ENCODE measurements around the gene UHRF1.

Gene UHRF1

GRCh38 chr19:4986056-4986455 lies 76.8 kb downstream of the UHRF1 start:
- peaks cover 60% of the 10 kb centered on the region for H3K4me1 ChIP-seq (ENCODE audit: insufficient read depth, low read length, severe bottlenecking)
- 0 out of 2 replicates have a peak, but pooled peaks cover 12% of the 10 kb centered on the region for H3K79me2 ChIP-seq (ENCODE audit: insufficient read depth, low read length)
- no peak overlapping the region for H2AFZ ChIP-seq (ENCODE audit: low read length)
- H4K20me1 ChIP-seq (ENCODE audit: insufficient read depth, low read length): no peaks in the 10 kb centered on the region
- no peaks in the 10 kb centered on the region for H3K9me2 ChIP-seq (ENCODE audit: low read depth, low read length)
- TF ChIP-seq CTCF (IDR thresholded peaks at IDR 0.05; ENCODE audit: low read length) (no peak), EZH2 (IDR thresholded peaks at IDR 0.05; ENCODE audit: borderline replicate concordance, low read length) (no peak)
- H3F3A ChIP-seq (ENCODE audit: insufficient read depth, low read length): no peaks in the 10 kb centered on the region
- peak overlapping the region; percentile 76 for H3K27ac ChIP-seq (ENCODE audit: low read depth, low read length, poor library complexity, severe bottlenecking)
- H3K9me3 ChIP-seq (ENCODE audit: low read length): no peaks in the 10 kb centered on the region
- no peak overlapping the region; the same call in 1 of the 2 replicates for H3K9ac ChIP-seq (ENCODE audit: low read length)
- H3K36me3 ChIP-seq (ENCODE audit: insufficient read depth, low read length): 0 out of 2 replicates have a peak, but pooled peaks cover 4% of the 10 kb centered on the region
- H3K4me2 ChIP-seq (ENCODE audit: low read length): peak overlapping the region; percentile 30; the same call in 1 of the 2 replicates
- no peak overlapping the region for H3K4me3 ChIP-seq (ENCODE audit: low read depth, low read length, poor library complexity, severe bottlenecking)
- H3K27me3 ChIP-seq (ENCODE audit: insufficient read depth, low read length): no peaks in the 10 kb centered on the region

DNA sequence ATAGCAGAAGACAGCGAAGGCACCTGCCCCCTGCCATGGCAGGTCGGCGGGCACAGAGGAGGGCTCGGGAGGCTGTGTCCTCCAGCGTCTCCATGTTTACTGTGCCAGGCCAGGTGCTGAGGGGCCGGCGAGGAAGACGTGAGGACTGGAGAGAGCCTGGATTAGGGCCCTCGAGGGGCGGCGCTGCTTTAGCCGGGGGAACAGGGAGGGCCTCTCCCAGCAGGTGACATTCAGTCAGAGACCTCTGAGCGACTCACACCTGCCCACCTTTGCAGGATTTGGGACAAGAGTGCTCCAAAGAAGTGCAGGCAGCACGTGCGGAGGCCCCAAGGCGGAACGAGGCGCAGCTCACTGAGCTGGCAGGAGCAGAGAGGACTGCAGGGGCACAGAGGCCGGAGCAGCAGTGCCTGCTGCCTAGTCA lies 77.2 kb downstream of the UHRF1 start:
- Histone ChIP-seq H2AFZ (ENCODE audit: low read length) (no peak overlapping the region), H3K79me2 (ENCODE audit: insufficient read depth, low read length) (peaks cover 12% of the 10 kb centered on the region; the same call in 1 of the 2 replicates), H3K4me1 (ENCODE audit: insufficient read depth, low read length, severe bottlenecking) (peaks cover 56% of the 10 kb centered on the region), H3K9ac (ENCODE audit: low read length) (peak overlapping the region; percentile 9; the same call in 1 of the 2 replicates), H3K4me3 (ENCODE audit: low read depth, low read length, poor library complexity, severe bottlenecking) (no peak overlapping the region), H3K27ac (ENCODE audit: low read depth, low read length, poor library complexity, severe bottlenecking) (peak overlapping the region; percentile 76), H4K20me1 (ENCODE audit: insufficient read depth, low read length) (no peaks in the 10 kb centered on the region), H3K9me3 (ENCODE audit: low read length) (no peaks in the 10 kb centered on the region), H3K27me3 (ENCODE audit: insufficient read depth, low read length) (no peaks in the 10 kb centered on the region), H3F3A (ENCODE audit: insufficient read depth, low read length) (no peaks in the 10 kb centered on the region), H3K36me3 (ENCODE audit: insufficient read depth, low read length) (0 out of 2 replicates have a peak, but pooled peaks cover 4% of the 10 kb centered on the region), H3K9me2 (ENCODE audit: low read depth, low read length) (no peaks in the 10 kb centered on the region), H3K4me2 (ENCODE audit: low read length) (peak overlapping the region; percentile 30; the same call in 1 of the 2 replicates)
- TF ChIP-seq EZH2 (IDR thresholded peaks at IDR 0.05; ENCODE audit: borderline replicate concordance, low read length) (no peak), CTCF (IDR thresholded peaks at IDR 0.05; ENCODE audit: low read length) (no peak)

DNA sequence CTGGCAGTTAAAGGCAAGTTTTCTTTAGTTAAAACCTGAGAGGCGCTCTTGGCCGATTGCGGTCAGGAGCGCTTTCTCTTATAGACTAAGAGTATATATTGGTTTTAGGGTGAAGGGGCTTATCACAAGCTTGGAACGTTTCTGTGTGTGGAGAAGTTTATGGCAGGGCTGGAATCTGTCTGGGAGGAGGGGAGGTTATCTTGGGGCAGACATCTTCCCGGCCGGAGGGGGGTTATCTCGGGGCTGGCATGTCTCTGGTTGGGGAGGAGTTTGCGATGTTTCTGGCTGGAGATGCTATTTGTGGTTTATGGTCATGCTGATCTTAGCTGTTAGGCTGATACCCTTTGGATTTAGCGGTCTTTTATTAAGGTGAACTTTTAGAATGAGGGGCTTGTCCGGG lies 78.0 kb downstream of the UHRF1 start:
- Histone ChIP-seq H3K27ac (ENCODE audit: low read depth, low read length, poor library complexity, severe bottlenecking) (peak overlapping the region; percentile 76), H4K20me1 (ENCODE audit: insufficient read depth, low read length) (no peaks in the 10 kb centered on the region), H3K4me1 (ENCODE audit: insufficient read depth, low read length, severe bottlenecking) (peaks cover 52% of the 10 kb centered on the region), H3K4me2 (ENCODE audit: low read length) (peak overlapping the region; percentile 50; the same call in 1 of the 2 replicates), H3F3A (ENCODE audit: insufficient read depth, low read length) (no peaks in the 10 kb centered on the region), H2AFZ (ENCODE audit: low read length) (no peak overlapping the region), H3K27me3 (ENCODE audit: insufficient read depth, low read length) (no peaks in the 10 kb centered on the region), H3K79me2 (ENCODE audit: insufficient read depth, low read length) (peaks cover 19% of the 10 kb centered on the region; the same call in 1 of the 2 replicates), H3K9ac (ENCODE audit: low read length) (peak overlapping the region; percentile 31; the same call in 1 of the 2 replicates), H3K4me3 (ENCODE audit: low read depth, low read length, poor library complexity, severe bottlenecking) (peak overlapping the region; percentile 42), H3K36me3 (ENCODE audit: insufficient read depth, low read length) (0 out of 2 replicates have a peak, but pooled peaks cover 4% of the 10 kb centered on the region), H3K9me3 (ENCODE audit: low read length) (no peaks in the 10 kb centered on the region), H3K9me2 (ENCODE audit: low read depth, low read length) (no peaks in the 10 kb centered on the region)
- TF ChIP-seq EZH2 (IDR thresholded peaks at IDR 0.05; ENCODE audit: borderline replicate concordance, low read length) (no peak), CTCF (IDR thresholded peaks at IDR 0.05; ENCODE audit: low read length) (no peak)

Data from OCI-LY1 (cell line).